Fibroblast of gingiva (primary cell): ENCODE results near the gene MAP3K14.

Source experiments
- DNase-seq: peaks from one replicate; pipeline ENCODE4 v3.0.0-alpha.2; 2011; ENCODE audit warnings: low read depth

The MAP3K14 gene

GRCh38 chr17:45338996-45339535, 22.2 kb upstream of the MAP3K14 start:
- DNase-seq = no peak

DNA sequence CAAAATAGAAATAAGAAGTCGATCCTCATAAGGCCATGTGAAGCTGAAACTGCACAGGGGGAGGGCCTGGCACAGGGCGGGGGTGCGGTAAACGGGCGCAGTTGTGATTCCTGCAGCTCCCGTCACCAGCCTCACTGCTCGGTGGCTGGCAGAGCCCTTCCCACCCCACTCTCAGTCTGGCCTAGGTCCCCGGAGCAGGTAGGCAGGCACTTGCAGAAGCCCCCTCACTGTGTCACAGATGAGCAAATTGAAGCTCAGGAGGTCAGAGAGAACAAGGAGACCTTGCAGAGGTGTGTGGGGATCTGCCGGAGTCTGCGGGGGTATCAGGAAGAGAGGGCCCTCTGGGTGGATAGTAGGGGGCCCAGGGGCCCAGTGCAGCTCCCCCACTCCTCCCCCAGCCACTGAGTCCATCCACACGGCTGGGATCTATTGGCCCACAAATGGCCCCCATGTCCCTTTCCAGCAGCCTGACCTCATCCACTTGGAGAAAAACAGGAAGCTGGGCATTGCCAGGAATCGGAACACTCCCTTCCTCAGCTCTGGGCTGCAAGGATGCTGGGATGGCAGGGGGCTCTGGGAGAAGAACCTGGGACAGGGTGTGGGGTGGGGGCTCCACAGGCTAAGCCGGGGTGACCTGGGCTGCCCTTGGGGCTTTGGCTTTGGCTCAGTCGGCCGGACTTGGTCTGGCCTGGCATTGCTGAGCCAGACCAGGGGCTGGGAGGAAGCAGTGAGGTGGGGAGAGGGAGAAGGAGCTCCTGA, 21.4 kb upstream of the MAP3K14 start:
- no peak for DNase-seq

DNA sequence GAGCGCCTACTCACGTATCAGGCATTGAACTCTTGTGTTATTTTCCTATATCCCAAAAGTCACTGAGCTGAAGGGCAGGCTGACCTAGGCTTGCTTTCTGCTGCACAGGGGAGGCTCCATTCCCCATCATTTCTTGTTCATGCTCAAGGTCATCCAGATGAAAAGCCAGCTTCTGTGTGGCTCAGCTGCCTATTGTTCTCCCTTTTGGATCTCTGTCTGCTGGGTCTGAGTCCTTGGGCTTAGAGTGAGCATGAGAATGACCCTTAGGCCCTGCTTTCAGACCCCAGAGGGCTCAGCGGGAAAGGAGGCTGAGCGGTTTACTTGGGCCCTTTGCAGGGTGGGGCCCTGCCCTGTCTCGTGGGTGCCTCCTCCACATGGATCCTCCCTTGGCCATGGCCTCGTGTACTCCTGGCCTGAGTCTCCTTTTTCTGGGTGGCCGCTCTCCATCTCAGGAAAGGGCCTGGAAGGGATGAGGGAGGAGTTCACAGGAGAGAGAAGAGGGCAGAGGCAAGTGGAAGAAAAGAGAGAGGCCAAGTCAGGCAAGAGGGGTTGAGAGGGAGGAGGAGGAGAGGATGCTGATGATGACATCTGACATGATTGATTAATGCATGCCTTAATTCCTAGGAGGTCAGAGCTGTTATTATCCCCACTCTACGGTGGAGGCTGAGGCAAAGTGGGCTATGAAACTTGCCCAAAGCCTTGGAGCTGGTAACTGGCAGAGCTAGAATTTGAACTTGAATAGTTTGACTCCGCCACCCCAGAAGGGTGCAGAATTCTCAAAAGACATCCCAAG, 19.8 kb upstream of the MAP3K14 start:
- DNase-seq = no peak

DNA sequence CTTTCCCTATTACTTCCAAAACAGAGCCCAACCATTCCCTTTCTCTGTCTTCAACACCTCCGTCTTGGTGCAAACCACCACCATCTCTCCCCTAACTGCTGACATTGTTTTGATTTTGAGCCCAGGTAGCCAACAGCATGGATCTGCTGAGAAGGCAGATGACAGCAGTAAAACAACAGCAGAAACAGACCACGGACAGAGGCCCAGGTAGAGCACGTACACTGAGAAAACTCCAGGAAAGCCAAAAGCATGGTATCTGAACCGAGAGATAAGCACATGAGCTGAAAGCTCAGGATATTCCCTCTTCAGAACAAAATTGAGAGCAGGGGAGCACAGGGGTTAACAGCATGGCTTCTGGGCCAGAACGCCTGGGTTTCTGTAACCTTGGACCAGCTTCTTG, 18.9 kb upstream of the MAP3K14 start:
- no peak for DNase-seq

DNA sequence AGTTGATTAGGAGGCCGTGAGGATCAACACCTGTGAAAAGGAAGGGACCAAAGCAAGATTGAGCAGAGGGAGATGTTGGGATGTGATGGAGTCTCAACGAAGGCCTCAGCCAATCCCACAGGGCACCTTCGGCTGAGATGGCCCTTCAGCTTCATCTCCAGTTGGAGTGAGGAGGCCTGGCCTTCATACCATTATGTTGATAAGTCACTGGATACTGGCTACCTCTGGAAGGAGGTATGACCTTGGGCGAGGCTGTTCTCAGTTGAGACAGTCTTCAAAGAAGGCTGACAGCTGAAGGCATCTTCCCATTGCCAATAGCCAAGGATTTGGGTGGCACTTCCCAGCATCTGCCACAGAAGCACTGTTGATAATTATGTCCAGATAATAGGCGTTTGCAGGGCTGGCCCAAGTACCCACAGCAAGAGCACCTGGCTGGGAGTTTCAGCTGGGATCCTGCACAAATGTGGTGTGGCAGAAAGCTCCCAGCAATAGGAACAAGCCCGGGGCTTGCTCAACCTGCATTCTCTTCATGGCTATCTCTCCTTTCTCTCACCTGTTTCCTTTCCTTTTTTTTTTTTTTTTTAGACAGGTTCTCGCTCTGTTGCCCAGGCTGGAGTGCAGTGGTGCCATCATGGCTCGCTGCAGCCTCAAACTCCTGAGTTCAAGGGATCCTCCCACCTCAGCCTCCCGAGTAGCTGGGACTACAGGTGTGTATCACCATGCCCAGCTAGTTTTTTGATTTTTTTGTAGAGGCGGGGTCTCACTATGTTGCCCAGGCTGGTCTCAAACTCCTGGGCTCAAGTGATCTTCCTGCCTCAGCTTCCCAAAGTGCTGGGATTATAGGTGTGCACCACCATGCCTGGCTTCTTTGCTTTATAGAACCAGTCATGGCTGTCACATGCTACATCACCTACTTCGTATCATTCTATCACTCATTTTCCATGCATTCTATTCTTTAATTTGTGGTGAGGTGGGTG, 18.2 kb upstream of the MAP3K14 start:
- DNase-seq = no peak

DNA sequence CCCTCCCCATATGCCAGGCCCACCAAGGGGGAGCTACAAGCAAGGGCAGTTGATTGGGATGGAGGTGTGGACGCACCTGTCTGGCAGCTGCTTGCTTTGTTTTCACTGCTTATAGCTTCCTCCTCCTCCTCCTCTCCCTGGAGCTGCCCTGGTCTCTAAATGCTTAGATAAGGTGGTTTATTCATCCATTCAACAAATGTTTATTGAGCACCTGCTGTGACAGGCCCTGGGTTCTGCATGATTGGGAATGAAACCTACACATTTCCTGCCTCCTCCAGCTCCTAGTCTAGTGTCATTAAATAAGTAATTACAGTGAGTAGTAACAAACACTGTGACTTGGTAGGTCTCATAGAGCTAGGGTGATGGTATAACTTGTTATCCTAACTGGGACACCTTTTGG, 17.4 kb upstream of the MAP3K14 start:
- DNase-seq = no peak

DNA sequence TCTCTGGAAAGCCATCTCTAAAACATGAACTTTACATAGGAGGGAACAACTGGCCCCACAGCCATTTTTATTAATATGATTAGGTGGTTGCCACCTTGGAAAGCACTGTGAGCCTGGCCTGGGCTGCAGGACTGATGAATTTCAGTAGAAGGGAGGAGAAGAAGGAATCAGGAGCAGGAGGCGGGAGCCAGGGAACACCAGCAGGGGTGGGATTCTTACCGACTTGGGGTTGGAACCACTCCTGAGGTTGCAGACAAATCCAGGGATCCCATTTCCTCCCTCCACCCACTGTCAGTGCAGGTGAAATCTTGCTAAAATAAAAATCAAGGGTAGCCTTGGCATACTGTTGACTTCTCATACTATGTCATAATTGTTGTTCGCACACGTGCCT, 16.9 kb upstream of the MAP3K14 start:
- no peak for DNase-seq

GRCh38 chr17:45332989-45333701, 16.3 kb upstream of the MAP3K14 start:
- no peak for DNase-seq

DNA sequence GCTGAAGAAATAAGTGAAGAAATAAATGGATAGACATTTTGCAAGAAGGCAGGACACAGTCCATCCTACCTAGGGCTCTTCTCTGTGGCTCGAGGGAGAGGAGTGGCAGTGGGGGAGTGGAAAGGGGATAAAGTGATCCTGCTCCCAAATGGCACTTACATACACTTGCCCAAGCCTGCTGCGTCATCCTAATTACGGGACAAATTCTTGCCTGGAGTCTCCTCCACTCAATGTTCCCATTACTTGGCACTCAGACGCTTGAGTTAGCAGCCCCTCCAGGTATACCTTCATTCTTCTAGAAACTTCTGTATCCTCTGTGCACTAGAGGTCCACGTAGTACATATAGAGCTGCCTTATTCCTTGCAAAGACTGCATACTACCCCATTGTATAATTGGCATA, 15.7 kb upstream of the MAP3K14 start:
- no peak for DNase-seq

GRCh38 chr17:45326626-45327025, 9.8 kb upstream of the MAP3K14 start:
- DNase-seq = no peak

GRCh38 chr17:45325810-45326209, 9.0 kb upstream of the MAP3K14 start:
- DNase-seq = no peak

DNA sequence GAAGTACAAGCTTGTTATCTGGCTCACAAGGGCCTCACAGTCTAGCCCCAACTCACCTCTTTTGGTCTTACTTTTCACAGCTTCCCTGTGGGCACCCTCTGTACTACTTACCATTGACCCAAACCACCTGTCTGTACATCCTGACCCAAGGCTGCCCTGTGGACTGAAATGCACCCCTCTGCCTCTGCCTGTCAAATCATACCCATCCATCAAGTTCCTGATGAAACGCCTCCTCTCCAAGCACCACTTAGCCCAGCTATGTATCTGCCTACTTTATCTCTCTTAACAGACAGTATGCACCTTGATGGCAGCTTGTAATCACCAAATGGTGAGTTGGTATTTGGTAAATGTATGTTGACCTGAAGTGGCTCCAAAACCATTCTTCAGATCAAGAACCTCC, 7.5 kb upstream of the MAP3K14 start:
- no peak for DNase-seq

DNA sequence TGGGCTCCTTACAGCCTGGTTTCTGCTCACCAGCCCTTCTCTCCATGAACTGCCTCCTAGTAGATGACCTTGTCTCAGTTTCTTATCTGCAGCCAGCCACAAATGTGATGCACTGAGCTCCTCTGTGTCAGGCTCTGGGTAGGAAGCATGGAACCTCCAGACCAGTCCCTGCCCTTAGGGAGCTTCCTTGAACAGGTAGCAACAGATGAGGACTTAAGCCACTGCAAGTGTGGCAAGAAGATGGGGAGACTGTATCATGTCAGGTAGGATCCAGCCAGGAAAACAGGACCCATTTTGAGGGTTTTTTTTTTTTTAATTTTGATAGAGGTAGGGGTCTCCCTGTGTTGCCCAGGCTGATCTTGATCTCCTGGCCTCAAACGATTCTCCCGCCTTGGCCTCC, 5.3 kb upstream of the MAP3K14 start:
- DNase-seq = no peak

- peak; percentile 87 for DNase-seq
Observed at GRCh38 chr17:45320931-45321461, 4.2 kb upstream of the MAP3K14 start.

GRCh38 chr17:45320349-45320930, 3.6 kb upstream of the MAP3K14 start:
- DNase-seq = no peak

DNA sequence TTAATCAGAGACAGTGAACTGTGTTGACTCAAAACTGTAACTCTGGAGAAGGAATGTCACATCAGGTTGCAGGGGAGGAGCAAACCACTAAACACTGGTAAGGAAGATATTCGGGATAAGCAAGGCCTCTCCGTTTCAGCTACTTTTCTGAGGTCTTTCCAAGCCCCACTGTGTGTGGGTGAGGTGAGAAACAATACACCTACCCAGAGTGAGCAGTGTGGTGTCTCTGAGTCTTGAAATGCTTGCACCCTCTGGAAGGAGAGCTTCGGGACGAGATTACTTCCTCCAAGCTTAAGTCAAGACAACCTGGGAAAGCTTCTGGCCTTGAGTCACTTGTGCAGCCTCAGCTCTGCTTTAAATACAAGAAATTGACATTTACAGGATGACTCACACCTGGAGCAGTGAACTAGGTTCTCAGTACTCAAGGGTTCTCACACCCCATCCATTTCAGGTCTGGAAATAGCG, 2.5 kb upstream of the MAP3K14 start:
- no peak for DNase-seq

GRCh38 chr17:45318561-45319230, 1.9 kb upstream of the MAP3K14 start:
- no peak for DNase-seq

- DNase-seq = peak; percentile 100
Observed at GRCh38 chr17:45317111-45317928, 500 bp upstream of the MAP3K14 start.
